22Rv1 (cell line): Measurements from ENCODE around the gene SLMAP.
"Not testable (repeated sequence)": the region's sequence is repeated elsewhere in the genome, so short reads cannot be mapped to it uniquely, and the experiment has no call there.

Source experiments
- H3K27ac ChIP-seq: fragments of 450-650 bp; 2 replicates; pipeline ENCODE4 v1.5.1; 2017
- ZFX ChIP-seq: fragments of 450-650 bp; IDR thresholded peaks from 2 replicates; pipeline ENCODE4 v1.6.1; 2017; ENCODE audit warnings: antibody characterized with exemption, borderline replicate concordance
- TF ChIP-seq, protein P1 (sequence below): fragments of 450-650 bp; IDR thresholded peaks from 2 replicates; pipeline ENCODE4 v1.5.1; 2017; ENCODE audit warnings: mild to moderate bottlenecking

SLMAP gene

GRCh38 chr3:57863380-57863779, 107.3 kb downstream of the SLMAP start:
- TF ChIP-seq, protein P1, sequence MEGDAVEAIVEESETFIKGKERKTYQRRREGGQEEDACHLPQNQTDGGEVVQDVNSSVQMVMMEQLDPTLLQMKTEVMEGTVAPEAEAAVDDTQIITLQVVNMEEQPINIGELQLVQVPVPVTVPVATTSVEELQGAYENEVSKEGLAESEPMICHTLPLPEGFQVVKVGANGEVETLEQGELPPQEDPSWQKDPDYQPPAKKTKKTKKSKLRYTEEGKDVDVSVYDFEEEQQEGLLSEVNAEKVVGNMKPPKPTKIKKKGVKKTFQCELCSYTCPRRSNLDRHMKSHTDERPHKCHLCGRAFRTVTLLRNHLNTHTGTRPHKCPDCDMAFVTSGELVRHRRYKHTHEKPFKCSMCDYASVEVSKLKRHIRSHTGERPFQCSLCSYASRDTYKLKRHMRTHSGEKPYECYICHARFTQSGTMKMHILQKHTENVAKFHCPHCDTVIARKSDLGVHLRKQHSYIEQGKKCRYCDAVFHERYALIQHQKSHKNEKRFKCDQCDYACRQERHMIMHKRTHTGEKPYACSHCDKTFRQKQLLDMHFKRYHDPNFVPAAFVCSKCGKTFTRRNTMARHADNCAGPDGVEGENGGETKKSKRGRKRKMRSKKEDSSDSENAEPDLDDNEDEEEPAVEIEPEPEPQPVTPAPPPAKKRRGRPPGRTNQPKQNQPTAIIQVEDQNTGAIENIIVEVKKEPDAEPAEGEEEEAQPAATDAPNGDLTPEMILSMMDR = no peak
- no peak for TF ChIP-seq ZFX
- H3K27ac ChIP-seq = no peak overlapping the region

DNA sequence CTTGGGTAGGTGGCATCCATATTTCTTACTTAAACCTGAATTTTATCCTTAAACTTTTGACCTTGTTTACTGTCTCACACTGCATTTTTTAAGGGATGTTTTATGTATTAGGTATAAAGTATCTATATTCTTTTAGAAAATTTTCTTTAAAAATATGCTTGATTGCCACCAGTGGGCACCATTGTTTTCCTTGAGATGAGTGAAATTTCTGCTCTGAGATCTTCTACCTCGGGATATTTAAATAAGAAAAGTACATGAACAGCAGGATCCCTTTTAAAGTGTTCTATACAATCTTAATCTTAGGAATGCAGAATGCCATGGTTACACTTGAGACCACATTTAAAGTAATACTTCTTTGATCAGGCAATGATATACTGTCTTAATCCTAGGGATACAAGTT, 108.7 kb downstream of the SLMAP start:
- no peak overlapping the region for H3K27ac ChIP-seq
- TF ChIP-seq ZFX = no peak
- TF ChIP-seq, protein P1 = peak; percentile 65

- not testable (repeated sequence) for H3K27ac ChIP-seq
These were observed 113.0 kb downstream of the SLMAP start for GRCh38 chr3:57869110-57869509.

DNA sequence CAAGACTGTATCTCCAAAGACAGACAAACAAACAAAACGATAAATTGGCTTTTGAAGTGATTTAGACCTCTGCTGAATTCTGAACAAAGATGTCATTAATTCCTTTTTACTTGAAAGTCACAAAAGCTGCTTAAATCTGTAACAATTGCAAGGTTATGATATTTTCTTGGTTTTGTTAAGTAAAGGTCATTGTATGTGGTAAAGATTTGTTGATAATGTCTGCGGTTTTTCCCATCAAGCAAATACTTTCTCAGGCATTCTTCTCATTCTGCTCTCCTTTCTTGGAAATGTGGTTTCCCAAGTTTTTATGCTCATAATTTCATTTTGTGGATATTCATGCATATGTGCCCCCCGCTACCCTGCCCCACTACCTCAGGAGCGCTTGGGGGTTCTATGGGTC, 116.5 kb downstream of the SLMAP start:
- H3K27ac ChIP-seq = no peak overlapping the region
- TF ChIP-seq, protein P1 = no peak
- TF ChIP-seq ZFX = no peak

DNA sequence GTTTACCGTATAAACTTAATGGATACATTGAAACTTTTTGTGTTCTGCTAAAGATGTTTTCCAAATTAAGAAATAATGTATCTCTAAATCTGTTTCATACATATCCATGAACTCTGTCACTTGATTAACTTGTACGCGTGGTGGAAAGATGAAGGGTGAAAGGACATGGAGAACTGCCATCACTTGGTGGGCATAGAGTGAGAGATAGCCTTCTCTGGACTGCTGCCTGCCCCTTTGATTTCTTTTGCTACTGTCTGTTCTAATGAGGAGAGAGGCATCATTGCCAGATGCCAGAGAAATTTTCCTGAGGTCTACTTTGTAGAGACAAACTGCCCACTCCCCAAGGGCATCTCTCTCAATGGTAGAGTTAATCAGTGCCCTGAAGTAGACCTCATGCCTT, 120.5 kb downstream of the SLMAP start:
- H3K27ac ChIP-seq = no peak overlapping the region
- no peak for TF ChIP-seq ZFX
- TF ChIP-seq, protein P1 = no peak

DNA sequence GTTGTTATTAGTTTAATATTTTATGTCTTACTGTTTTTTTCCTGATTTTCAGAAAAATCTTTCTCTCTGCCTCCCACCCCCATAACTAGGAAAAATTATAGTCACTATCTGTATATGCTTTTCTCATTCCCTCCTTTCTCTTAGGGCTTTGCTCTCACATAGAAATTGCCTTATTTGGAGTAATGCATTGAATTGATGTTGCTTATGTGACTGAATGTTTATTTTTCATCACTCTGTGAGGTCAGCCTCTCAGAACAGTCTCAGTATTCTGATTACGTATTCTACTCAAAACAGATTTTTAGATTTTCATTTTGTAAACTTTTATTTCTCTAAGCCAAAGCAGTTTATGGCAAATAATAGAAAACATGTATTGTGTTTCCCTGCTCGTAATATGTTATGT, 121.0 kb downstream of the SLMAP start:
- H3K27ac ChIP-seq = no peak overlapping the region
- TF ChIP-seq, protein P1 = no peak
- no peak for TF ChIP-seq ZFX

DNA sequence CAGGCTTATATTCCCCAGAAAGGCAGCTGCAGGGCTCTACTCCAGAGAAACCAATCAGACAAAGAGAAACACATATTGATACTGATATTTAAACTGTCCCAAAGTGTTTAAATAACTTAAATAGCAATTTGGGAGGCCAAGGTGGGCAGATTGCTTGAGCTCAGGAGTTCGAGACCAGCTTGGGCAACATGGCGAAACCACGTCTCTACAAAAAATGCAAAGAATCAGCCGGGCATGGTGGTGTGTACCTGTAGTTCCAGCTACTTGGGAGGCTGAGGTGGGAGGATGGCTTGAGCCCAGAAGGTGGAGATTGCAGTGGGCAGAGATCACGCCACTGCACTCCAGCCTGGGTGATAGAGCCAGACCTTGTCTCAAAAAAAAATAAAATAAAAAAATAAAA, 128.3 kb downstream of the SLMAP start:
- not testable (repeated sequence) for H3K27ac ChIP-seq

- TF ChIP-seq ZFX = no peak
- TF ChIP-seq, protein P1 = no peak
- H3K27ac ChIP-seq = no peak overlapping the region
These were observed 133.7 kb downstream of the SLMAP start for GRCh38 chr3:57889807-57890206.

DNA sequence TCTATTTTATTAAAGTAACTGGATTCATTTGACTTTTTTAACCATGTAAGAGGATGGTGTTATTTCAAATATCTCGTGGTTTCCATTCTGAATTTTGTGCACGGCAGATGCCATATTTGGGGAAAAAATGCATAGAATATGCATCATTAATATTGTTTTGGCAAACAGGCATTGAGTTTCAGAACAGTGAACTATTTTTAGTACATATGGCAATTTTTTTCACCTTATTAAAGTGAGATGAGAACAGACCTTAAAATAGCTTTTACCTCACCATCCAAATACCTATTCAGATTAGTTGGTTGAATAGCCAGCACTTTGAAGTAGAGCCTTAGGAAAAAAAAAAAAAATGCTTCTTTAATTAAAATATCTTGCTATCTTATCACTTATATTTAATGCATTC, 134.8 kb downstream of the SLMAP start:
- H3K27ac ChIP-seq = no peak overlapping the region
- TF ChIP-seq, protein P1 = no peak
- no peak for TF ChIP-seq ZFX
